HG02759 (cell line): ENCODE data around the gene CEACAM3.

Experiments
- ATAC-seq: cut with Tn5 transposase; IDR thresholded peaks from one replicate; pipeline ENCODE4 v1.9.1; 2021; ENCODE audit warnings: mild to moderate bottlenecking, moderate library complexity; ENCODE audit not compliant: unreplicated experiment

CEACAM3 gene

DNA sequence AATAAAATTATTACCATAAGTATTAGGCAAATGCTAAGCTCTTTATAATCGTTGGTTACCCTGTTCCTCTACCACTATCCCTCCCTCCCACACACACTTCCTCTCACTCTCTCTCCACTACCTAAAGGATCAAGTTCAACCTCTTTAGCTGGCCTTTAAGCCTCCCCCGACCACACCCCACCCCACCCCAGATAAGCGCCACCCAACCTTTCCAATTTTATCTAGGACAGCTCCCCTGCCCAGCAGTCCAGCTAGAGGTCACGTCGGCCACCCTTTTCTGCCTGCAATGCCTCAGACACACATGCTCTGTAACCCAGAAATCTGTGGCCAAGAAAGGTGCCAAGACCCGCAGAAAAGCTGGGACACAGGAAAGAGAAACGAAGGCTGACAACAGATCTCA, 47.0 kb downstream of the CEACAM3 start:
- ATAC-seq = no peak

DNA sequence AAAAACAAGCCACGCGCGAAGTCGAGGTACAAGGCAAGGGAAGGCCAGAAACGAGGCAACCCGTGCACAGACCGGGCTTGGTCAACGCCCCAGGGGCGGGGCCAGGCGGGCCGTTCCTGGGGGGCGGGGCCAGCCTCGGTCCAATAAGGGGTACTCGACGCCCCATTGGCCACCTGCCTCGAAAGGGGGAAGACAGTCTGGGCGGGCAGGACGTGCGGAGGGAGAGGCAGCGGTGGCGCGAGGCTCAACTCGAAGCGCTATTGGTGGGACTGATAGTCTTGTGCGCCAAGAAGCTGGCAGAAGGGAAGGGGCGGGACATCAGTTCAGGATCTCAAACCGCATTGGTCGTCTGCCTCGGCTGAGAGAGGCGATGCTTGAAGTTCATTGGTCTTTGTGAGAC, 48.2 kb downstream of the CEACAM3 start, which contains the start of gene LYPD4:
LYPD4 (minus strand) TSS at position 83 of the 400 bp plus-strand sequence. CDS start 5,398 bp downstream, outside the sequence.
- no peak for ATAC-seq

DNA sequence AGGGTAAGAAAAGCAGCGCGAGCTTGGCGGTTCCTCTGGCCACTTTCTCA, 48.4 kb downstream of the CEACAM3 start, which contains the start of gene DMRTC2:
DMRTC2 (plus strand) TSS at position 42 of the 50 bp plus-strand sequence. CDS start 2,387 bp downstream, outside the sequence.
- ATAC-seq = no peak

- ATAC-seq = no peak
These were observed 48.7 kb downstream of the CEACAM3 start for GRCh38 chr19:41845051-41845590.

GRCh38 chr19:41847351-41848105, 51.1 kb downstream of the CEACAM3 start:
- ATAC-seq = no peak

DNA sequence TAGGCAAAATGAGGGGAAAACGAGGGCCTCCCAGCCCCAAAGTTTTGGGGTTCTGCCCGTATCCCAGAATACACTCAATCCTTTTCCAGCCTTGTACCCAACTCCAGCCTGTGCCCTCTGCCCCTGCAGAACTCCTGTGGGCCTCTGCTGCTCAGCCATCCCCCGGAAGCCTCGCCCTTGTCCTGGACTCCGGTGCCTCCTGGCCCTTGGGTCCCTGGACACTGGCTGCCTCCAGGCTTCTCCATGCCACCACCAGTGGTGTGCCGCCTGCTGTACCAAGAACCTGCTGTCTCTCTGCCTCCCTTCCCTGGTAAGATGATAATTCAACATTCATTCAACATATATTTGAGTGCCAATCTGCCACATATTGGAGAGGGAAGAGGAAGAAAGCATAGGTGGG, 52.3 kb downstream of the CEACAM3 start:
- no peak for ATAC-seq

GRCh38 chr19:41849067-41849466, 52.7 kb downstream of the CEACAM3 start:
- ATAC-seq = no peak

- ATAC-seq = no peak
These were observed 54.0 kb downstream of the CEACAM3 start for GRCh38 chr19:41850381-41850780.

- no peak for ATAC-seq
These were observed 55.1 kb downstream of the CEACAM3 start for GRCh38 chr19:41851456-41851855.

DNA sequence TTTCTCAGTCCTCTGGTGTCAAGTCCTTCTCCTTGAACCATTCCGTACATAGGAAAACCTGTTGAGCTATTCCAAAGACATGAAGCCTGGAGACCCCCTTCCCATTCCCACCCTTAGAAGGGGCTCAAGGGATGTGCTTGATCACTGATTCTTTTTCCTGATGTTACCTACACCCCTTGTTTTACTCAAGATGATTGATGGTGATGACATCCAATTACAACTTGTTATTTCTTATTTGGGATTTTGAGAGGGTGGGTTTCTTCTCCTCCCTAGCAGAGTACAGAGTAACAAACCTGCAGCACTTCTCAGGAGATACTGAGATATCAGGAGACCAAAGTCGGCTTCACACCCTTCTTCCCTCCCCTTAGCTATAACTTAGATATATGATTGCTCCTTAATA, 57.0 kb downstream of the CEACAM3 start:
- ATAC-seq = no peak

- no peak for ATAC-seq
These were observed 57.4 kb downstream of the CEACAM3 start for GRCh38 chr19:41853768-41854167.

GRCh38 chr19:41859213-41859617, 62.8 kb downstream of the CEACAM3 start:
- no peak for ATAC-seq

GRCh38 chr19:41859618-41860418, 63.4 kb downstream of the CEACAM3 start, which contains the start of gene RPS19:
RPS19 (plus strand) TSS chr19:41860255; CDS start chr19:41860775, 520 bp downstream.
- ATAC-seq = peak; percentile 79

DNA sequence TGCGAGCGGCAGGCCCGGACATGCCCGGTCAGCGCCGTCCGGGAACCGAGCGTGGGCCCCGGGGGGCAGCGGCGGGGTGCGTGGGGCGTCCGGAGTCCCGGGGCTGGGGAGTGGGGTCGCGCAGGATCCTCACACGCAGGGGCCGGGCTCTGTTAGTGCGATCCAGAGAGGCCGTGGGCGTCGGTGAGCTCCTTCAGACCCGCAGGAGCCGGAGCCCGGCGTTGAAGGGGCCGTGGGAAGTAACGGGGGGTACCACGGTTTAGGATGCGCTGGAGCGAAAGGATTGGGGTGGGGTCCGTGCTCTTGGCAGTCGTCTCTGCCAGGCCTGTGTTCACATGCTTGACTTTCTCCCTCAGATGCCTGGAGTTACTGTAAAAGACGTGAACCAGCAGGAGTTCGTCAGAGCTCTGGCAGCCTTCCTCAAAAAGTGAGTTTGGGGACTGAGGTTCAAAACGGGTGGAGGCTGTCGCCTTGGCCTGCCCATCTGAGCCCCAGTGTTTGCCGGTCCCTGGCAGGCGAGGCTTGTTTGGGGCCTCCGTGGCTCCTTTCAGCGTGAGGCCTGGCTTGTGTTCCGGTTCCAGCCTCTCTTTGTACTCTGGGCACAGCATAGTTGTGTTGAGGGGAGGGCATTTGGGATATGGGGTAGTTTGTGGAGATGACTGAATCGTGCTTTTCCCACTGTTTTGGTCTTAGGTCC, 64.2 kb downstream of the CEACAM3 start:
- no peak for ATAC-seq
